DND-41 (cell line): ENCODE data around the gene ETV4.

Experiments
- ATAC-seq: fragments of 200-7000 bp; cut with Tn5 transposase; 3 replicates; pipeline ENCODE4 v1.9.1; 2021; ENCODE audit warnings: low read depth; ENCODE audit not compliant: insufficient read depth
- DNase-seq: peaks from one replicate; pipeline ENCODE4 v3.0.0-alpha.2; 2020
- H2AFZ ChIP-seq: 2 replicates; pipeline ENCODE4 v1.6.0; 2012; ENCODE audit warnings: low read depth, low read length
- H3K27ac ChIP-seq: 2 replicates; pipeline ENCODE4 v1.5.1; 2012; ENCODE audit warnings: low read length, inconsistent platforms
- H3K27me3 ChIP-seq: fragments of 200-600 bp; sonication (generic); 2 replicates; pipeline ENCODE4 v1.6.0; 2012; ENCODE audit warnings: low read length, mild to moderate bottlenecking, inconsistent platforms; ENCODE audit not compliant: insufficient read depth, poor library complexity
- H3K36me3 ChIP-seq: 2 replicates; pipeline ENCODE4 v1.5.1; 2012; ENCODE audit warnings: low read length, inconsistent platforms; ENCODE audit not compliant: insufficient read depth
- H3K4me1 ChIP-seq: 2 replicates; pipeline ENCODE4 v1.5.1; 2012; ENCODE audit warnings: mild to moderate bottlenecking, low read length; ENCODE audit not compliant: insufficient read depth
- H3K4me2 ChIP-seq: 2 replicates; pipeline ENCODE4 v1.6.0; 2012; ENCODE audit warnings: mild to moderate bottlenecking, moderate library complexity, low read length, inconsistent platforms; ENCODE audit not compliant: insufficient read depth
- H3K4me3 ChIP-seq, 2 experiments: fragments of 200-600 bp in 1 of 2; shearing (Covaris generic) in 1 of 2; 2 replicates each; pipeline ENCODE4 v1.5.1; 2012 to 2016; ENCODE audit warnings: inconsistent platforms in 2 of 2, low read length in 2 of 2, mild to moderate bottlenecking in 2 of 2, low read depth in 1 of 2, moderate library complexity in 1 of 2
- H3K79me2 ChIP-seq: 2 replicates; pipeline ENCODE4 v1.6.0; 2012; ENCODE audit warnings: low read length, inconsistent platforms; ENCODE audit not compliant: insufficient read depth
- H3K9ac ChIP-seq: 2 replicates; pipeline ENCODE4 v1.6.0; 2012; ENCODE audit warnings: low read depth, mild to moderate bottlenecking, inconsistent platforms, low read length, moderate library complexity
- H3K9me3 ChIP-seq: 2 replicates; pipeline ENCODE4 v1.5.1; 2012; ENCODE audit warnings: low read length, moderate library complexity, mild to moderate bottlenecking, inconsistent platforms; ENCODE audit not compliant: insufficient read depth, severe bottlenecking
- H4K20me1 ChIP-seq: 2 replicates; pipeline ENCODE4 v1.6.0; 2012; ENCODE audit warnings: low read length; ENCODE audit not compliant: insufficient read depth
- CTCF ChIP-seq: IDR thresholded peaks from 2 replicates; pipeline ENCODE4 v1.5.1; 2012; ENCODE audit warnings: borderline replicate concordance, low read length, moderate library complexity, mild to moderate bottlenecking; ENCODE audit not compliant: poor library complexity, severe bottlenecking; ENCODE audit errors: extremely low read depth
- EZH2 ChIP-seq: IDR thresholded peaks from 3 replicates; pipeline ENCODE4 v1.6.1; 2012; ENCODE audit warnings: borderline replicate concordance, low read depth, mild to moderate bottlenecking, moderate library complexity, low read length, inconsistent platforms; ENCODE audit not compliant: severe bottlenecking

Gene ETV4

GRCh38 chr17:43584666-43585102 is 38.5 kb upstream of the ETV4 start:
- Histone ChIP-seq H3K9me3 (no peaks in the 10 kb centered on the region), H3K4me1 (no peaks in the 10 kb centered on the region), H3K4me3 (no peak overlapping the region), H3K9ac (no peak overlapping the region), H3K36me3 (no peaks in the 10 kb centered on the region), H3K27ac (no peak overlapping the region), H4K20me1 (no peaks in the 10 kb centered on the region), H3K4me2 (no peak overlapping the region), H3K79me2 (no peaks in the 10 kb centered on the region), H3K27me3 (peaks cover 16% of the 10 kb centered on the region), H2AFZ (no peak overlapping the region)
- TF ChIP-seq EZH2 (no peak), CTCF (no peak)
- ATAC-seq (no peak), DNase-seq (no peak)

- no peaks in the 10 kb centered on the region for H3K79me2 ChIP-seq
- peaks cover 24% of the 10 kb centered on the region for H3K27me3 ChIP-seq
- no peak for ATAC-seq
- no peaks in the 10 kb centered on the region for H3K9me3 ChIP-seq
- H3K4me1 ChIP-seq, result no peaks in the 10 kb centered on the region
- H3K27ac ChIP-seq, result no peak overlapping the region
- H3K9ac ChIP-seq, result no peak overlapping the region
- no peaks in the 10 kb centered on the region for H4K20me1 ChIP-seq
- no peaks in the 10 kb centered on the region for H3K36me3 ChIP-seq
- no peak overlapping the region for H3K4me3 ChIP-seq
- H2AFZ ChIP-seq, result no peak overlapping the region
- no peak for DNase-seq
- no peak for TF ChIP-seq EZH2
- TF ChIP-seq CTCF, result no peak
- no peak overlapping the region for H3K4me2 ChIP-seq
These were observed 37.2 kb upstream of the ETV4 start for GRCh38 chr17:43583332-43583731.

GRCh38 chr17:43581613-43582012 is 35.5 kb upstream of the ETV4 start:
- ATAC-seq (no peak), DNase-seq (no peak)
- no peak for TF ChIP-seq EZH2
- no peak for TF ChIP-seq CTCF
- Histone ChIP-seq H3K79me2 (no peaks in the 10 kb centered on the region), H3K36me3 (no peaks in the 10 kb centered on the region), H3K9ac (no peak overlapping the region), H3K9me3 (no peaks in the 10 kb centered on the region), H2AFZ (no peak overlapping the region), H3K27ac (no peak overlapping the region), H3K4me1 (no peaks in the 10 kb centered on the region), H3K27me3 (peaks cover 24% of the 10 kb centered on the region), H3K4me2 (no peak overlapping the region), H3K4me3 (no peak overlapping the region), H4K20me1 (no peaks in the 10 kb centered on the region)

GRCh38 chr17:43581130-43581529 is 35.0 kb upstream of the ETV4 start:
- no peak overlapping the region for H3K9ac ChIP-seq
- H3K4me3 ChIP-seq, result no peak overlapping the region
- DNase-seq, result no peak
- ATAC-seq, result no peak
- no peak for TF ChIP-seq EZH2
- TF ChIP-seq CTCF, result no peak
- no peak overlapping the region for H2AFZ ChIP-seq
- H3K4me2 ChIP-seq, result no peak overlapping the region
- no peaks in the 10 kb centered on the region for H4K20me1 ChIP-seq
- H3K27ac ChIP-seq, result no peak overlapping the region
- no peaks in the 10 kb centered on the region for H3K9me3 ChIP-seq
- no peaks in the 10 kb centered on the region for H3K79me2 ChIP-seq
- peaks cover 26% of the 10 kb centered on the region for H3K27me3 ChIP-seq
- H3K36me3 ChIP-seq, result no peaks in the 10 kb centered on the region
- no peaks in the 10 kb centered on the region for H3K4me1 ChIP-seq
